Measurements from ENCODE around the gene MAPT. TPM values are rescaled to one million over a fixed set of nuclear protein-coding genes. Genes with fewer than 3 reads are reported as not detected.
A peak's percentile ranks its signal among the peaks of the same experiment; 100 is the strongest.

Gene MAPT
- total and polyA plus RNA-seq, 2 of the 13 experiments (the other 11 are each of a cell fraction or from before 2014, with no cell fraction given), result 2.1 to 2.8 TPM

- TF ChIP-seq, protein P1, sequence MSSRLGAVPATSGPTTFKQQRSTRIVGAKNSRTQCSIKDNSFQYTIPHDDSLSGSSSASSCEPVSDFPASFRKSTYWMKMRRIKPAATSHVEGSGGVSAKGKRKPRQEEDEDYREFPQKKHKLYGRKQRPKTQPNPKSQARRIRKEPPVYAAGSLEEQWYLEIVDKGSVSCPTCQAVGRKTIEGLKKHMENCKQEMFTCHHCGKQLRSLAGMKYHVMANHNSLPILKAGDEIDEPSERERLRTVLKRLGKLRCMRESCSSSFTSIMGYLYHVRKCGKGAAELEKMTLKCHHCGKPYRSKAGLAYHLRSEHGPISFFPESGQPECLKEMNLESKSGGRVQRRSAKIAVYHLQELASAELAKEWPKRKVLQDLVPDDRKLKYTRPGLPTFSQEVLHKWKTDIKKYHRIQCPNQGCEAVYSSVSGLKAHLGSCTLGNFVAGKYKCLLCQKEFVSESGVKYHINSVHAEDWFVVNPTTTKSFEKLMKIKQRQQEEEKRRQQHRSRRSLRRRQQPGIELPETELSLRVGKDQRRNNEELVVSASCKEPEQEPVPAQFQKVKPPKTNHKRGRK (CRISPR knock-in tag; IDR thresholded peaks at IDR 0.05), result no peak
- TF ChIP-seq NCOA1 (CRISPR knock-in tag; IDR thresholded peaks at IDR 0.05) (peak; percentile 89; the same call in 1 of the 2 replicates), FOXJ3 (CRISPR knock-in tag; IDR thresholded peaks at IDR 0.05; ENCODE audit: borderline replicate concordance) (peak; percentile 95), ZMAT3 (CRISPR knock-in tag; conservative IDR thresholded peaks at IDR 0.05) (0 out of 2 replicates have a peak, but pooled peaks have one; percentile 77), ZNF280B (CRISPR knock-in tag; IDR thresholded peaks at IDR 0.05; ENCODE audit: borderline replicate concordance) (no peak), ZMAT5 (CRISPR knock-in tag; IDR thresholded peaks at IDR 0.05; ENCODE audit: borderline replicate concordance, low read depth) (no peak), IRF2 (CRISPR knock-in tag; IDR thresholded peaks at IDR 0.05) (peak; percentile 95), XBP1 (CRISPR knock-in tag; IDR thresholded peaks at IDR 0.05) (no peak), ZNF180 (CRISPR knock-in tag; IDR thresholded peaks at IDR 0.05; ENCODE audit: borderline replicate concordance, low read depth) (no peak), HHEX (CRISPR knock-in tag; IDR thresholded peaks at IDR 0.05) (peak; percentile 65), SMAD1 (CRISPR knock-in tag; IDR thresholded peaks at IDR 0.05; ENCODE audit: borderline replicate concordance, low read depth) (peak; percentile 23; the same call in 1 of the 2 replicates), NR2C2 (CRISPR knock-in tag; IDR thresholded peaks at IDR 0.05; ENCODE audit: borderline replicate concordance) (peak; percentile 70), REXO4 (CRISPR knock-in tag; IDR thresholded peaks at IDR 0.05; ENCODE audit: borderline replicate concordance) (no peak), ADNP (CRISPR knock-in tag; IDR thresholded peaks at IDR 0.05) (no peak; the same call in 1 of the 2 replicates), ZNF296 (CRISPR knock-in tag; conservative IDR thresholded peaks at IDR 0.05) (no peak), ZNF614 (CRISPR knock-in tag; IDR thresholded peaks at IDR 0.05; ENCODE audit: borderline replicate concordance) (peak; percentile 73; the same call in 1 of the 2 replicates), THAP11 (CRISPR knock-in tag; IDR thresholded peaks at IDR 0.05) (peak; percentile 68), ZNF550 (CRISPR knock-in tag; IDR thresholded peaks at IDR 0.05; ENCODE audit: borderline replicate concordance) (no peak), ELF1 (CRISPR knock-in tag; IDR thresholded peaks at IDR 0.05) (peak; percentile 66), SRSF1 (optimal IDR thresholded peaks at IDR 0.05; ENCODE audit: low read depth, low read length) (no peak)
- TF ChIP-seq, protein P2, sequence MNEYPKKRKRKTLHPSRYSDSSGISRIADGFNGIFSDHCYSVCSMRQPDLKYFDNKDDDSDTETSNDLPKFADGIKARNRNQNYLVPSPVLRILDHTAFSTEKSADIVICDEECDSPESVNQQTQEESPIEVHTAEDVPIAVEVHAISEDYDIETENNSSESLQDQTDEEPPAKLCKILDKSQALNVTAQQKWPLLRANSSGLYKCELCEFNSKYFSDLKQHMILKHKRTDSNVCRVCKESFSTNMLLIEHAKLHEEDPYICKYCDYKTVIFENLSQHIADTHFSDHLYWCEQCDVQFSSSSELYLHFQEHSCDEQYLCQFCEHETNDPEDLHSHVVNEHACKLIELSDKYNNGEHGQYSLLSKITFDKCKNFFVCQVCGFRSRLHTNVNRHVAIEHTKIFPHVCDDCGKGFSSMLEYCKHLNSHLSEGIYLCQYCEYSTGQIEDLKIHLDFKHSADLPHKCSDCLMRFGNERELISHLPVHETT (CRISPR knock-in tag; conservative IDR thresholded peaks at IDR 0.05), result 0 out of 2 replicates have a peak, but pooled peaks have one; percentile 26
- TF ChIP-seq, protein P3, sequence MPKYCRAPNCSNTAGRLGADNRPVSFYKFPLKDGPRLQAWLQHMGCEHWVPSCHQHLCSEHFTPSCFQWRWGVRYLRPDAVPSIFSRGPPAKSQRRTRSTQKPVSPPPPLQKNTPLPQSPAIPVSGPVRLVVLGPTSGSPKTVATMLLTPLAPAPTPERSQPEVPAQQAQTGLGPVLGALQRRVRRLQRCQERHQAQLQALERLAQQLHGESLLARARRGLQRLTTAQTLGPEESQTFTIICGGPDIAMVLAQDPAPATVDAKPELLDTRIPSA (CRISPR knock-in tag; IDR thresholded peaks at IDR 0.05; ENCODE audit: borderline replicate concordance), result no peak
These were observed 41.6 kb downstream of the MAPT start (continued) for GRCh38 chr17:45935710-45936509.

Measured in HepG2 (cell line).